IPS-18a (cell line): ENCODE data around the gene ANKRD44.
"Not testable (repeated sequence)": the region's sequence is repeated elsewhere in the genome, so short reads cannot be mapped to it uniquely, and the experiment has no call there.

Source experiments
- H3K27ac ChIP-seq: one replicate; pipeline ENCODE4 v1.5.1; 2013; ENCODE audit warnings: low read length
- H3K27me3 ChIP-seq: one replicate; pipeline ENCODE4 v1.6.1; 2013; ENCODE audit warnings: mild to moderate bottlenecking, low read length; ENCODE audit not compliant: control insufficient read depth, insufficient read depth
- H3K36me3 ChIP-seq: one replicate; pipeline ENCODE4 v1.6.1; 2013; ENCODE audit warnings: low read depth, low read length; ENCODE audit not compliant: control insufficient read depth
- H3K4me1 ChIP-seq: one replicate; pipeline ENCODE4 v1.6.1; 2013; ENCODE audit warnings: low read depth, low read length; ENCODE audit not compliant: control insufficient read depth
- H3K4me3 ChIP-seq: one replicate; pipeline ENCODE4 v1.5.1; 2013; ENCODE audit warnings: low read length
- H3K9ac ChIP-seq: one replicate; pipeline ENCODE4 v1.6.1; 2013; ENCODE audit warnings: mild to moderate bottlenecking, low read length, moderate library complexity
- H3K9me3 ChIP-seq: one replicate; pipeline ENCODE4 v1.6.1; 2013; ENCODE audit warnings: low read depth, low read length; ENCODE audit not compliant: control insufficient read depth

Gene ANKRD44

DNA sequence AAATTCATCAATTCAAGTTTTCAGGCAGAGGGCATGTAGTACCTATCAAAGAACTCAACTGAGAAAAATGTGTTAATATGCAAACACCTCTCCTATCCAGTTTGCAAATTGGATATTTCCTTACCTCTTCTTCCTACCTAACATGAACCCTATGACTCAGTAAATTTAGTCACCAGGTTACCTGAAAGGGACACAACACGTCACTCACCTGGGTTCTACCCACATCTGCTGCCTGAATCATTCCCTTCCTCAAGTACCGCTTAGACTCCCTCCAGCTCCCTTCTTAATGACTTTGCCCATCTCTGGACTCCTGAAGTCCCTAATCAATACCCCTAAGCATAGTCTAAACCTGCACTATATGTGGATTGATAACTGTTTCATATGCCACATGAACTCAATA lies 10.4 kb downstream of the ANKRD44 start:
- no peaks in the 10 kb centered on the region for H3K36me3 ChIP-seq
- no peak overlapping the region for H3K4me3 ChIP-seq
- no peaks in the 10 kb centered on the region for H3K27me3 ChIP-seq
- H3K9me3 ChIP-seq: no peaks in the 10 kb centered on the region
- no peak overlapping the region for H3K9ac ChIP-seq
- H3K4me1 ChIP-seq: no peaks in the 10 kb centered on the region
- H3K27ac ChIP-seq: no peak overlapping the region

DNA sequence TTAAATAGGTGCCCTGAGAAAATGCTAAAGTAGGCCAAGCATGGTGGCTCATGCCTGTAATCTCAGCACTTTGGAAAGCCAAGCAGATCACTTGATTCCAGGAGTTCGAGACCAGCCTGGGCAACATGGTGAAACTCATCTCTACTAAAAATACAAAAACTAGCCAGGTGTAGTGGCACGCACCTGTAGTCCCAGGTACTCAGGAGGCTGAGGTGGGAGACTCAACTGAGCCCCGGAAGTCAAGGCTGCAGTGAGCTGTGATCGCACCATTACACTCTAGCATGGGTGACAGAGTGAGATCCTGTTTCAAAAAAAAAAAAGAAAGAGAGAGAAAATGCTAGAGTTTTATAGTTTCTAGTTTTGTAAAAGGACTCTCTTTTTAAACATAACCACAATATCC lies 12.0 kb downstream of the ANKRD44 start:
- H3K27me3 ChIP-seq: no peaks in the 10 kb centered on the region
- no peak overlapping the region for H3K4me3 ChIP-seq
- H3K9me3 ChIP-seq: no peaks in the 10 kb centered on the region
- no peaks in the 10 kb centered on the region for H3K36me3 ChIP-seq
- H3K4me1 ChIP-seq: no peaks in the 10 kb centered on the region
- H3K9ac ChIP-seq: no peak overlapping the region
- H3K27ac ChIP-seq: no peak overlapping the region

DNA sequence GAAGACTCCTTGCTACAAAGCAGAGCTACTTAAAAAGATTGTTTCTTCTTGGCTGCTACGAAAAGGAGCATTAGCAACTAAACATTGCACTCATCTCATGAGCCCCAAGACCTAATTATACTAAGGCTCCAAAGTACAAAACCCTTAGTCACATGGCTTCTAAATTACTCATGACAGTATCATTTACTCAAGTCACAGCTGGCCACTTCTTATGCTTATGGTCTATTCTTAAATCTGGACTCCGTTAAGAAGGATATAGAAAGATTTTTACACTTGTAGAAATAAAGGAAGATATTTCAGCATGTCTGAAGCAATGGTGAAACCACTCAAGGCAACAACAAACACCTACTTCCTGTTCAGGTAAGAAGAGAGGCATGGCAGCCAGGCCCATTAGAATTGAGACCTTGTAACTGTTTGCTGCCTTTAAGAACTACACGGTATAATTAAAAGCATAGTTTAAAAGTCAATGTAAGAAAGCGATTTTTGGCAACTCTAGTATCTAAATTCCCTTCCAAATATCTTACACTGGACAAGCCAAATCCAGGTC lies 12.7 kb downstream of the ANKRD44 start:
- Histone ChIP-seq H3K9me3 (no peaks in the 10 kb centered on the region), H3K4me3 (no peak overlapping the region), H3K9ac (no peak overlapping the region), H3K36me3 (no peaks in the 10 kb centered on the region), H3K27me3 (no peaks in the 10 kb centered on the region), H3K4me1 (no peaks in the 10 kb centered on the region), H3K27ac (no peak overlapping the region)

DNA sequence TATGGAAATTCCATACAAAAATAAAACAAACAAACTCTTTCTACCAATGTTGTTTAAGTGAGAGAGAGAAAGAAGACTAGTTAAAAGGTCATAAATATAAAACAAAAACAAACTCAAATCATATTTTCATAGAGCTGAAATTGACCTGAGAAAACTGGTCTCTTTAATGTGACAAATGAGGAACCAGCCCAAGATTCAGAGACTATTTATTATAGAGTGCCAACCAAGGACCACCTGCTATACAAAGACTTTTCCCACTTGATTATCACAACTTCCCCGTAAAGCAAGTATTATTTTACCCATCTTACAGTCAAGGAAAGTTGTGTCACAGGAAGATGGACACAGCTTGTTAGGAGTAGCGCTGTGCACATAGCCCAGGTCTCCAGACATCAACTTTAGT lies 13.3 kb downstream of the ANKRD44 start:
- Histone ChIP-seq H3K4me1 (no peaks in the 10 kb centered on the region), H3K9ac (no peak overlapping the region), H3K9me3 (no peaks in the 10 kb centered on the region), H3K27ac (no peak overlapping the region), H3K4me3 (no peak overlapping the region), H3K27me3 (no peaks in the 10 kb centered on the region), H3K36me3 (no peaks in the 10 kb centered on the region)

DNA sequence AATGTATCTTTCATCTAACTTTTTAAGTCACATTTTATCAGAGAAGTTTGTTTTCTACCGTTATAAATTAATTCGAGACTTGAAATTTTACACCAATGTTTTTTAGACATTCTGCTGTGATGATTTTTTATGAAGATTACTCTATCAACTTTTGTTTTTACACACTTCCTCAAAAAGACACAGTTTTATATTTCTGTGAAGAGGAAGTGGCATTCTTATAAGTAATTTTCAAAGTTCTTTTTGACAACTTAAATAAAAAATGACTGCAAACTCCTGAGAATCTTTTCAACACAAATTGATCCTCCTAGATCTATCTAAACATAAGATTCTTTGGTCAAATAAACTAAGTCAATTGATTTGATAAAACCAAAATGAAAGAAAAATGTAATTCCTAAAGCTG lies 13.7 kb downstream of the ANKRD44 start:
- H3K9ac ChIP-seq: no peak overlapping the region
- no peaks in the 10 kb centered on the region for H3K4me1 ChIP-seq
- H3K9me3 ChIP-seq: no peaks in the 10 kb centered on the region
- no peak overlapping the region for H3K4me3 ChIP-seq
- no peaks in the 10 kb centered on the region for H3K27me3 ChIP-seq
- H3K27ac ChIP-seq: no peak overlapping the region
- no peaks in the 10 kb centered on the region for H3K36me3 ChIP-seq

DNA sequence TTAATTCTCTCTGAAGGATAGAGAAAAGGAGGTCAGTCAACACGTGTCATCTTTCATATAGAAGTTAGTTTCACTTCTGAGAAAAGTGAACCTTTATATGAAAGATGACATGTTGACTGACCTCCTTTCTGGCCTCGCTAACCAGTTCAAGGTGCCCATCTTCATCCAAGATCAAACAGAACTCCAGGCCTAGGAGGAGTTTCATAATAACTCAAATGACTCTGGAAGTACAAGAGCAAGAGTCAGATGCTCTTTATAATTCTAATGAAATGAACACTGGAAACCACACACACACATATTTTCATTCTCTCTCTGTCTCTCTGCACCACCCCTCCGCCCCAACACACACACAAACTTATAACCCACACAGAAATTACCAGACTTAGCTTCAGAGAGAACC lies 16.3 kb downstream of the ANKRD44 start:
- Histone ChIP-seq H3K4me3 (no peak overlapping the region), H3K4me1 (no peaks in the 10 kb centered on the region), H3K36me3 (no peaks in the 10 kb centered on the region), H3K27ac (no peak overlapping the region), H3K27me3 (no peaks in the 10 kb centered on the region), H3K9me3 (no peaks in the 10 kb centered on the region), H3K9ac (no peak overlapping the region)

DNA sequence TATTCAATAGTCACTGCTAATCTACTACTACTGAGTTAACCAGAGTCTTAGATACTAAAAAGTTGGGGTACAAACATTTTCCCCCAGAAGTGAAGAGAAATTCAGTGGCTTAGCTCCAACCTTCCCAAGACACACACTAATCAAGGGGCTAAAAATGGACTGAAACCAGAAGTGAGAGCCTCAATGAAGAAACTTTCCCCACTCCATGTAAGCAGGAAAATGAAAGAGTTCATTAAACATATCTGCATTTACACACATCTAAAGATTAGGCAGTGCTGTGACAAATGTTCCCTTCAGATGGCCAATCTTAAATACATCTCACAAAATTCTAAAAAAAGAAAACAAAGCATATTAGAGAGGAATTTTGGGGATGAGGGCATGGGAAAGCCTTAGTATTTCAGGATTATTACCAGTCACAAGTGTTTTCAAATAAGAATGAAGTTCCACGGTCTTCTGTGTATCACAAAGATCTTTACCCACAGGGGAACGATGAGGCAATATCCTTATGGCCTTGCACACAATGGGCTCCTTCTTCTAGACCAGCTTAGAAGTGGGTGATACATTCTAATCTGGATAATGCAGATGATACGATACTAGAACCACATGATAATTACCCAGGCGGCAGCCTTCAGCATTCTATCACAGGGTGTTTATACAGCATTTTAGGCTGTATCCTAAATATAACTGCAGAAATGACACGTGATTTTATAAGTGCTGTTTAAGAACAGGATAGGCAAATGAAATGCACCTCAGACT lies 17.1 kb downstream of the ANKRD44 start:
- H3K4me3 ChIP-seq: no peak overlapping the region
- H3K27ac ChIP-seq: no peak overlapping the region
- no peak overlapping the region for H3K9ac ChIP-seq

DNA sequence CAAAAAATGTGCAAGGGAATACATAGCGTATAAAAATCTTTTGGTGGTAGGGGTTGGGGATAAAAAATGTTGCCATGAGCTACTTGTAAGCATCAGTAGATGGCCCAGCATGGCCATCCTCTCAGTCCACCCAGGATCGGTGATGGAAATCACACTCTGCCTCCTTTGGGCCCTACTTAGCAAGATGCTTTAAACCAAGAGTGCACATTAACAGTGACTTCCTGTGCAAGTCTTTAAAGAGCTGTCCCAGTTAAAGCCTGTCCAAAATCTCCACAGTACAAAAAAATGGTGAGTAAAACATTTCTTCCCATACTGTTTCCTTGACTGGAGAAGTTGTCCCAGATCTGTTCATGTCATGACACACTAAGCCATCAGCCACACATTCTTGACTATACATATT lies 18.0 kb downstream of the ANKRD44 start:
- H3K27ac ChIP-seq: no peak overlapping the region

More for the DNA sequence above, 17.1 kb downstream of the ANKRD44 start:
- Histone ChIP-seq H3K27me3 (no peaks in the 10 kb centered on the region), H3K36me3 (no peaks in the 10 kb centered on the region), H3K4me1 (no peaks in the 10 kb centered on the region), H3K9me3 (no peaks in the 10 kb centered on the region)

DNA sequence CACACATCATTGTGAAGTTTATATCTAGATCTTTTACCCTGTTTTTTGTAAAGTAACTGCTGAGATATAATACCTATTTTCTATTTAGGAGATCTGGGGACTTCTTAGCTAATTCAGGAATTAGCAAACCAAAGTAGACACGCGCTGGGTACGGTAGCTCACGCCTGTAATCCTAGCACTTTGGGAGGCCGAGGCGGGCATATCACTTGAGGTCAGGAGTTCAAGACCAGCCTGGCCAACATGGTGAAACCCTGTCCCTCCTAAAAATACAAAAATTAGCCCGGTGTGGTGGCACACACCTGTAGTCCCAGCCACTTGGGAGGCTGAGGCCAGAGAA lies 23.0 kb downstream of the ANKRD44 start:
- not testable (repeated sequence) for H3K27ac ChIP-seq, H3K36me3 ChIP-seq, H3K9ac ChIP-seq, H3K9me3 ChIP-seq, H3K4me3 ChIP-seq, H3K4me1 ChIP-seq, H3K27me3 ChIP-seq

More for the DNA sequence above, 18.0 kb downstream of the ANKRD44 start:
- Histone ChIP-seq H3K27me3 (no peaks in the 10 kb centered on the region), H3K4me3 (no peak overlapping the region), H3K9ac (no peak overlapping the region), H3K9me3 (no peaks in the 10 kb centered on the region), H3K4me1 (no peaks in the 10 kb centered on the region), H3K36me3 (no peaks in the 10 kb centered on the region)

DNA sequence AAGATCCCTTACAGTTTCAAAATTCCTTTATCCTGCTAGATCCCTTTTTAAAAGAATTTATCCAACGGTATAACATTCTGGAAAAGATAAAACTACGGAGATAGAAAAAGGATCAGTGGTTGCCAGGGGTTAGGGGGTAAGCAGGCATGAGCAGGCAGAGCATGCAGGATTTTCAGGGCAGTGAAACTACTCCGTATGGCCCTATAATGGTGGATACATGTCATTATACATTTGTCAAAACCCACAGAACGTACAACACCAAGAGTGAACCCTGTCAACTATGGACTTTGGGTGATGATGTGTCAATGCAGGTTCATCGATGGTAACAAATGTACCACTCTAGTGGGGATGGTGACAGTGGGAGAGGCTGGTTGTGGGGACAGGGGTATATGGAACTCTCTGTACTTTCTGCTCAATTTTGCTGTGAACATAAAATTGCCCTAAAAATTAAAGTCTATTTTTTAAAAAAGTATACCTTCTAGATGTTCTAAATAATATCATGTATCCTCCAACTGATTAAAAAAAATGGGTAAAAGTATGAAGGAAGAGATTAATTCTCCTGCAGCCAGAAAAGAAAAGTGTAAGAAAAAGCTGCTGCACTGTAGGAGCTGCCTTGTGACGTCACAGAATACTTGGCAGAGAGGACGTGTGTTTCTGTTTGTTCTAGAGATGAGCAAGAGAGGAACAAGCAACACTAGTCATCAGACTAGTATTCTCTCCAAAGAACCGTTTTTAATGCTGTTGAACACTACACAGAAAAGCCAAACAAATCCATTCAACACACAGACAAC lies 23.6 kb downstream of the ANKRD44 start:
- Histone ChIP-seq H3K9ac (no peak overlapping the region), H3K9me3 (no peaks in the 10 kb centered on the region), H3K4me3 (no peak overlapping the region), H3K27ac (no peak overlapping the region), H3K36me3 (no peaks in the 10 kb centered on the region), H3K4me1 (no peaks in the 10 kb centered on the region), H3K27me3 (no peaks in the 10 kb centered on the region)

DNA sequence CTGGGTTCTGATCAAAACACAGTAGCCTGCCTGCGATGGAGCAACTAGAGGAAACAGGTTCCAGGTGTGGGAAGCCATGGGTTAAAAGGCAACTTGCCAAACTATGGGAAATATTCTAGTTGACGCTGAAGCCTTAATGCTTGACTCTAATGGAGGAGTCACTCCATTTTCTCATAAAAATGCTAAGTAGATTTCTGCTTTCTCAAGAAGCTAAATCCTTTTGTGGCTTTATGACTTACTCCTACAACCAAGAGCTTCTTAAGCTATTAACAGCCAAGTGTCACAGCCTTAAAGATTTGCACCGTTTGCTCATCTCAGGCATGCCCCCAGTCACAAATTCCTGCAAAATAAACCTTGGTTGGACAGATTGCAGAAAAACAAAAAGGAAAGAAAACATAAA lies 25.2 kb downstream of the ANKRD44 start:
- H3K36me3 ChIP-seq: no peaks in the 10 kb centered on the region
- no peak overlapping the region for H3K27ac ChIP-seq
- no peaks in the 10 kb centered on the region for H3K9me3 ChIP-seq
- no peaks in the 10 kb centered on the region for H3K4me1 ChIP-seq
- no peaks in the 10 kb centered on the region for H3K27me3 ChIP-seq
- H3K9ac ChIP-seq: no peak overlapping the region
- H3K4me3 ChIP-seq: no peak overlapping the region

DNA sequence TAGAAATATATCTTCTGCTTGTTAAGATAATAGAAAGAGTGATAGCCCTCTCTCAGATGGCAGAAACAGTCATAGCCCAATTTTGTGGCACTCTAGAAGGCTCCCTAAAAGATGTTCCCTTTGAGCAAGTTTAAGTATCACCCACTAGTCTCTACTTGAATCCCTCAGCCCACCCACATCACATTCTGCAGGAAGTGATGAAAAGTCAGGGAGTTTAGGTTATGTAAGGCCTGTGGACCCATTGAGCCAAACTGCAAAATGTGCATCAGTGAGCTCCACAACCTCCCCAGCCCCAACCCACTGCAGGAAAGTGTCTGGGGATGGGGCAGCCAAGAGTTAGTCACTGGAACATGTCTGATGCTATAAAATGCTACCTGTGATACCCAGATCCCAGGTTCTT lies 25.6 kb downstream of the ANKRD44 start:
- H3K27me3 ChIP-seq: no peaks in the 10 kb centered on the region
- no peaks in the 10 kb centered on the region for H3K4me1 ChIP-seq
- H3K9ac ChIP-seq: no peak overlapping the region
- H3K9me3 ChIP-seq: no peaks in the 10 kb centered on the region
- H3K27ac ChIP-seq: no peak overlapping the region
- no peak overlapping the region for H3K4me3 ChIP-seq
- no peaks in the 10 kb centered on the region for H3K36me3 ChIP-seq
